ENCODE measurements around the gene CFAP73. TPM values are rescaled to one million over a fixed set of nuclear protein-coding genes. Genes with fewer than 3 reads are reported as not detected.
"Not testable (repeated sequence)": the region's sequence is repeated elsewhere in the genome, so short reads cannot be mapped to it uniquely, and the experiment has no call there.

The CFAP73 gene
- total RNA-seq, 2 experiments from 2014 or later = 0.16 to 1.0 TPM

DNA sequence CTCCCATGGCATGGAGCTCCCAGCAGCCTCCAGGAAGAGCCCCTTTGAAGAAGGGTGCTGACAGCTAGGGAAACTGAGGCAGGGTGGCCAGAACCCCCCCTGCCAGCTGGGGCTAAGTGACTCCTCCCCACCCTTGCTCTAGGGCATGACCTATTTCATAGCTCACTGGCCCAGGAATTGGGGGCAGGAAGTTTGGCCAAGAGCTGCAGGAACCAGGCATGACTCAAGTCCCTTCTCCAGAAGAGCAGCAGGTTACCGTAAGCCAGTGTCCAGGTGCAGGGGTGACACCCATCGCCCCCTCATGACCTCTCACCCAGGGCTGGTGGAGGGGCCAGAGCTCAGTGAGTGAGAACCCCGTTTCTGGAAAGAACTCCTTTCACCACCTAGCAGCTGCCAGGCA lies 15.9 kb upstream of the CFAP73 start:
- Mint-ChIP-seq H3K9me3 (no peaks in the 10 kb centered on the region), H3K36me3 (no peaks in the 10 kb centered on the region), H3K27me3 (peaks cover 19% of the 10 kb centered on the region), H3K4me3 (no peak overlapping the region), H3K4me1 (peaks cover 19% of the 10 kb centered on the region), H3K27ac (no peak overlapping the region)
- DNase-seq = no peak

DNA sequence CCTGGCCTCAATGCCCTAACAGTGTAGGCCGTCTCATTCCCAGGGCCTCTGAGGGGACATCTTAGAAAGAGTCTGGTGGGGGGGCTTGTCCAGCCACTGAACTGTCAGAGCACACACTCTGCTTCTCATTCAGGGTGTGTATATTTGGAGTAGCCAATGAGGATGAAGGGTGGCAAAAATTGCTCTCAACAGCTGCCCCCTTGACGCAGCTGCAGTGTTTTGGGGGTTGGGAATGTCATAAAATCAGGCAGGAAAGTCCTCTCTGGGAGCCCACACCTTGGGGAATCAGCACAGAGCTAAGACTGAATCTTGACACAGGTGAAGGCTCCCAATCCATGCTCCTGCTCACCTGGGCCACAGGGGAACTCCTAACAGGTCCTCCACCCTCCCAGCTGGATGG lies 15.5 kb upstream of the CFAP73 start:
- H3K36me3 Mint-ChIP-seq = no peaks in the 10 kb centered on the region
- H3K27ac Mint-ChIP-seq = no peak overlapping the region
- DNase-seq = no peak
- peaks cover 19% of the 10 kb centered on the region for H3K27me3 Mint-ChIP-seq
- H3K4me1 Mint-ChIP-seq = peaks cover 19% of the 10 kb centered on the region
- H3K4me3 Mint-ChIP-seq = no peak overlapping the region
- H3K9me3 Mint-ChIP-seq = no peaks in the 10 kb centered on the region

DNA sequence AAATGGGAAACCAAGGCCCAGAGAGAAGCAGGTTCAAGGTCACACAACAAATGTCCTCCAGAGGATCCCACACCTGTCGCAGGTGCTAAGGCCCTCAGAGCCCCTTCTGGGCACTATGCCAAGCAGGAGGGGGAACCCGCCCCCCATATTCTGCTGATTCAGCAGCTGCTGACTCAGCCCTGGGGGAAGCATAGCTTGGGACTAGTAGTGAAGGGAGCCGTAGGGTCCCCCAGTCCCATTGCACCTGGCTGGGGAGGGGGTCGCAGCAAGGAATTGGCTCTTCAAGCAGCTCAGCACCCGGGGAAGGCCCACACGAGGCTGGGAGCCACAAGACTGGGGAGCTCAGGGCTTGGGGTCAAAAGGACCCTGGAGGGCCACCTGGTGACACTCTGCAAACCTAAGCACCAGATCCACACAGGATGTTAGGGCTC lies 15.0 kb upstream of the CFAP73 start:
- H3K36me3 Mint-ChIP-seq = no peaks in the 10 kb centered on the region
- no peak for DNase-seq
- peaks cover 19% of the 10 kb centered on the region for H3K27me3 Mint-ChIP-seq
- peak overlapping the region; percentile 72 for H3K4me3 Mint-ChIP-seq
- H3K9me3 Mint-ChIP-seq = no peaks in the 10 kb centered on the region
- no peak overlapping the region for H3K27ac Mint-ChIP-seq
- peaks cover 18% of the 10 kb centered on the region for H3K4me1 Mint-ChIP-seq

DNA sequence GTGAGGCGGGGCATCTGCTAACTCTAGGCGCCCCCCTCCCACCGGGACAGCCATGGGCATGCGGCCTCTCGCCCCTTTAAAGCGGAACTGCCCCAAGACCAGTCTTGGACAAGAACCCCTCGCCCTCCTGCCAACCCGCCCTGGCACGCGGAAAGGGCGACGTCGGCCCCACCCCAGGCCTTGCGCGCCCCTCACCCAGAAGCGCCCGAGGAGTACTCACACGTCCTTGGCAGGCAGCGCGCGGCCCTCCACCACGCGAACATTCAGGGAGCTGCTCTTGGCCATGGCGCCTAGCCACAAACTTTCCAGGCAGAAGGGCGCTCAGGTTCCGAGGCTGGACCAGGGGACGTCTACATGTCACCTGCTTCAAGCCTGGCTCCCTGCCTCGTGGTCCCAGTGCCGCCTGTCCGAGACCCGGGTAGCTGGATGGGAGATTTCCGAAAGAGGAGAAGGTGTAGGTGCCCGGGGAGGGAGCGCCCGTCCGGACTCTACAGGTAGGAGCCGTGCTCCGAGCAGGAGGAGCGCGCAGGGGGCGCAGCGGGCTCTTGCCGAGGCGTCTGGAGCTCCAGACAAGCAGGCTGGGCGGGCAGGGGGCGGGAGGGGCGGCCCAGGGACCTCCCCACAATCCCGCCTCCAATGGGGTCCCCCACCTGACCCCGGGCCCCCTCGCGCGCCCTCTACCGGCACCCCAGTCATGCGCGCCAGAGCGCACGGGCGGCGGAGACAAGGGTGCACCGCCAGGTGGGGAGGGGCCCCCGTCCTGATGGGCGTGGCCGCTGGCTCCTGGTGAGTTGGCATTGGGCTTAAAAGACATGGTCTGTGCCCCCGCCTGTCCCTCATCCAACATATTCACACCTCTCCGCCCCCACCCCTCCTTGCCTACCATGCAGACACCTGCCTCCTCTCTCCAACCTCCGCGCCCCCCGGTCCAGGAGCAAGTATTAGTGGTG lies 14.1 kb upstream of the CFAP73 start, which contains the start of gene RASAL1:
Gene RASAL1, minus strand, starts transcription at position 584 of the 950 bp plus-strand sequence. Its CDS starts 299 bp downstream, at position 285.
- H3K27me3 Mint-ChIP-seq = peaks cover 19% of the 10 kb centered on the region
- H3K9me3 Mint-ChIP-seq = no peaks in the 10 kb centered on the region
- H3K27ac Mint-ChIP-seq = peak within 1 kb of the TSS; percentile 77
- DNase-seq = peak; percentile 88
- no peaks in the 10 kb centered on the region for H3K36me3 Mint-ChIP-seq
- H3K4me1 Mint-ChIP-seq = peaks cover 16% of the 10 kb centered on the region
- H3K4me3 Mint-ChIP-seq = peak within 1 kb of the TSS; percentile 72

DNA sequence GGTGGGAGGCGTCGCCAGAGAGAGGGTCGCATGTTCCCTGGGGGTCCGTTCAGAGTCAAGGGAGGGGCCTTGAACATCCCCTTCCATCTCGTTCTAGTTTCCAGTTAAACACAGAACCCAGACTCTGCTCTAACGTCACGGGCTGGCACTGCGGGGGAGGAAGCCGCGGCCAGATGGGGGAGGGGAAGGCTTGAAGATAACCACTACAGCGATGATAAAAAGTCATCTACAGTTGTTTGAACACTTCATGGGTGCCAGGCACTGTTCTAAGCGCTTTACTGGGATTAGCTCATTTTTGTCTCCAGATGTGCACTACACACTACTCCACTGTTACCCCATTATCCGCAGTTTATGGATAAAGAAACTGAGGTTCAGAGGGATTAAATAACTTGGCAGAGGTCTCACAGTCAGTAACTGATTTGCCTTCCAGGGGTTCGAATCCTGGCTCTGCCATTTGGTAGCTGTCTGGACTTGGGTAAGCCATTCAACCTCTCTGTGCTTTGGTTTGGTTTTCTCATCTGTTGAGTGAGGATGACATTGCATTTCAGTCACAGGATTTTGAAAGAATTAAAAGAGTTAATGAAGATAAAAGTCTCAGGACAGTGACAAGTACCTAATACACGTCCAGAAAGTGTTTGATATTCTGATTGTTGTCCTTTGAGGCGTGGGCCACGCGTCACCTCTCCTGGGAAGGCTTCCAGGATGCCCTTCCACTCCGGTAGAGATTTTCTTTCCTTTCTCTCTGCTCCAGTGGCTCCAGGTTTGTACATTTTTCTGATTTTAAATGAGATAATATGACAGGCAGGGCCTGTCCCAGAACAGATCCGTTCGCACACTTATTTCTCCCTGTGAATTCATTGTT lies 13.2 kb upstream of the CFAP73 start:
- H3K9me3 Mint-ChIP-seq = no peaks in the 10 kb centered on the region
- peaks cover 19% of the 10 kb centered on the region for H3K27me3 Mint-ChIP-seq
- H3K36me3 Mint-ChIP-seq = no peaks in the 10 kb centered on the region
- peaks cover 16% of the 10 kb centered on the region for H3K4me1 Mint-ChIP-seq
- peak overlapping the region; percentile 69 for H3K4me3 Mint-ChIP-seq
- H3K27ac Mint-ChIP-seq = peak overlapping the region; percentile 77
- DNase-seq = peak; percentile 64

DNA sequence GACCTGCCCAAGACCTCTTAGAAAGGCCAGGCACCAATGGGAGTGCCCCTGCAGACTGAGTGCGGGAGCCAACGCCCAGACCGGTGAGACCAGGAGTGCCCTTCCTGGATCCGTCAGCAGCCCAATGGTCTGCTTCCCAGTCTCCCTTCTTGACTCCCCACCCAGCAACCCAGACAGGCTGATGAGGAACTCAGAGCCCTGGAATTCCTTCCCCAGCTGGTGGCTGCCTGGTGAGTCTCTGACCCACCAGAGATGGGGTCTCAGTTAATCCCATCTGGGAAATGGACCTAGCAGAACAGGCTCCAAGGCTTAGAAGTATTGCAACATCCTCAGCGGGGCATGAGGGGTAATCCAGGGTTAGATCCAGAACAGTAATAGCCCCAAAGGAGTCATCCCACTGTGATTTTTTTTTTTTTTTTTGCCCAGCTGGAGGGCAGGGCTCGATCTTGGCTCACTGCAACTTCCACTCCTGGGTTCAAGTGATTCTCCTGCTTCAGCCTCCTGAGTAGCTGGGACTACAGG lies 12.5 kb upstream of the CFAP73 start:
- H3K27me3 Mint-ChIP-seq = peaks cover 19% of the 10 kb centered on the region
- H3K4me1 Mint-ChIP-seq = peaks cover 20% of the 10 kb centered on the region
- DNase-seq = no peak
- H3K9me3 Mint-ChIP-seq = no peaks in the 10 kb centered on the region
- H3K27ac Mint-ChIP-seq = no peak overlapping the region
- no peak overlapping the region for H3K4me3 Mint-ChIP-seq
- no peaks in the 10 kb centered on the region for H3K36me3 Mint-ChIP-seq

DNA sequence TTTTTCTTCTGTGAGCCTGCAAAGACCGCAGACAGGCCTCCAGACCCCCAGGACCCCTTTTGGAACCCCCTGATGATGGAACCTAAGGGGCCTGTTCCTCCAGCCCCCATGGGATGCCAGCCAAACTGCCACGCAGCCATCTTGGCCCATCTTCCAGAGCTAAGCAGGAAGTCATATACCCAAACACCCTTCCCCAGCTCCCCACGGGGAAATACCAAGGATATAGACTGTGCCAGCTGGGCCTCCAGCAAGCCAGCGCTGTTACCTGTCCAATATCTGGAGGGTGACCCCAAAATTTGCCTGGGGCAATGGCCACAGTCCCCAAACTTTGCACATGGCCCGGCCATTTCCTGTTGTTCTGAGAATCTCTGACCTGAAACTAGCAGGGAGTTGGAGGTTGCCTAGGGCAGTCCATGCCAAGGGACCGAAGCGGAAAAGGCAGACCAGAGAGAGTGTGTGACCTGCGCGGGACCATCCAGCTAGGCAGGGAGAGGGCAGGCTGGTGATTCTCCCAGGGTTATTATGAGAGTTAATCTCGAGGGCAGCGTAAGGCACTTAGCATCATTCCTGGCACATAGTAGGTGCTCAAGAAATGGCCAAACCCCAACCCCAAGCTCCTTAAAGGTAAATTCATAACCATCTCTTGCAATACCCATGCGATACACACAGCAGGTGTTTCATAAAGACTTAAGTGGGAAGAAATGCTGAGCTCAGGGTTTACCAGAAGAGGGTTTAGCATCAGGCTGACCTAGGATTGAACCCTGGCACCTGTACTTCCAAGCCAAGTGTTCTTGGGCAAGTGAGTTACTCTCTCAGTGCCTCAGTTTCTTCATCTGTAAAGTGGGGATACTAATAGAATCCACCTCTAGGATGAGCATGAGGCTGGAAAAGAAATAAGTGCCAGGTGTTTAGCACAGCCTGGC lies 11.4 kb upstream of the CFAP73 start:
- no peak overlapping the region for H3K27ac Mint-ChIP-seq
- H3K36me3 Mint-ChIP-seq = no peaks in the 10 kb centered on the region
- DNase-seq = no peak
- H3K9me3 Mint-ChIP-seq = no peaks in the 10 kb centered on the region
- H3K4me1 Mint-ChIP-seq = peaks cover 23% of the 10 kb centered on the region
- peaks cover 19% of the 10 kb centered on the region for H3K27me3 Mint-ChIP-seq
- H3K4me3 Mint-ChIP-seq = no peak overlapping the region

DNA sequence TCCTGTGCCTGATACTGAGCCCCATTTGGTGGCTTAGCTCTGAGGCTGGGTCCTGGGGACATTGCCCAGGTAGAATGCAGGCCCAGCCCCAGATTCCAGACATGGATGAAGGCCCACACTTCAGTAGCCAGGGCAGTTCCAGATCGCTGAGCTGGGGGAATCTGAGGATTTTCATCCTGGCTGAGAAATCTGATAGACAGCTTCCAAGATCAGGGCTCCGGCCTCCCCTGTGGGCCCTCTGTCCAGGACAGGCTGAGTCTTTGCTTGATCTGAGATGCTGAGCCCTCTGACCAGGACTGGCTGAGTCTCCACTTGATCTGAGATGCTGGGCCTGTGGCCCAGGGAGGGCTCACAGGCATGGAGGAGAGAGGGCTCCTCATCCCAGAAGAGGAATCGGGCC lies 10.7 kb upstream of the CFAP73 start:
- Mint-ChIP-seq H3K9me3 (no peaks in the 10 kb centered on the region), H3K4me3 (no peak overlapping the region), H3K27ac (no peak overlapping the region), H3K27me3 (peaks cover 19% of the 10 kb centered on the region), H3K36me3 (no peaks in the 10 kb centered on the region), H3K4me1 (peaks cover 23% of the 10 kb centered on the region)
- no peak for DNase-seq

DNA sequence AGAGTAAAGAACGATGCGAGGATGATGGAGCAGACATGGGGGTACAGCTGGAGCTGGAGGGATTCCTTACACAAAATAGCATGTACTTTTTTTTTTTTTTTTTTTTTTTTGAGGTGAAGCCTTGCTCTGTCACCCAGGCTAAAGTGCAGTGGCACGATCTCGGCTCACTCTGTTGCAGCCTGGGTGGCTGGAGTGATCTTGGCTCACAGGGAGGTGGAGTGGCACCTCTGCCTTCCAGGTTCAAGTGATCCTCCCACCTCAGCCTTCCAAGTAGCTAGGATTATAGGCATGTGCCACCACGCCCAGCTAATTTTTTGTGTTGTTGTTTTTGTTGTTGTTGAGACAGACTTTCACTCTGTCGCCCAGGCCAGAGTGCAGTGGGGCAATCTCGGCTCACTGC lies 8.8 kb upstream of the CFAP73 start:
- Mint-ChIP-seq H3K4me1 (peaks cover 18% of the 10 kb centered on the region), H3K4me3 (no peak overlapping the region), H3K27me3 (peaks cover 15% of the 10 kb centered on the region), H3K27ac (no peak overlapping the region), H3K36me3 (no peaks in the 10 kb centered on the region), H3K9me3 (no peaks in the 10 kb centered on the region)
- no peak for DNase-seq

DNA sequence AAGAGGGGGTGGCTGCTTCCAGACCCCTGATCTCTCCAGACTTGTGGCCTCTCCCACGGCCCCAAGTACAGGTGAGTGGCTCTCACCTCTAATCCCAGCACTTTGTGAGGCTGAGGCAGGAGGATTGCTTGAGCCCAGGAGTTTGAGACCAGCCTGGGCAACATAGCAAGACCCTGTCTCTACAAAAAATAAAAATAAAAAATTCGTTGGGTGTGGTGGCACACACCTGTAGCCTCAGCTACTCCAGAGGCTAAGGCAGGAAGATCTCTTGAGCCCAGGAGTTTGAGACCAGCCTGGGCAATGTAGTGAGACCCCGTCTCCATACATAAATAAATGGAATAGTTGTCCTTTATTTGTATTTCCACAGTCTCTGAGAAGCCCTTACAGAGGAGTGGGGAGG lies 7.8 kb upstream of the CFAP73 start:
- H3K27me3 Mint-ChIP-seq, H3K4me3 Mint-ChIP-seq, H3K9me3 Mint-ChIP-seq, H3K36me3 Mint-ChIP-seq, DNase-seq, H3K4me1 Mint-ChIP-seq: not testable (repeated sequence)
- peak overlapping the region; percentile 70 for H3K27ac Mint-ChIP-seq

DNA sequence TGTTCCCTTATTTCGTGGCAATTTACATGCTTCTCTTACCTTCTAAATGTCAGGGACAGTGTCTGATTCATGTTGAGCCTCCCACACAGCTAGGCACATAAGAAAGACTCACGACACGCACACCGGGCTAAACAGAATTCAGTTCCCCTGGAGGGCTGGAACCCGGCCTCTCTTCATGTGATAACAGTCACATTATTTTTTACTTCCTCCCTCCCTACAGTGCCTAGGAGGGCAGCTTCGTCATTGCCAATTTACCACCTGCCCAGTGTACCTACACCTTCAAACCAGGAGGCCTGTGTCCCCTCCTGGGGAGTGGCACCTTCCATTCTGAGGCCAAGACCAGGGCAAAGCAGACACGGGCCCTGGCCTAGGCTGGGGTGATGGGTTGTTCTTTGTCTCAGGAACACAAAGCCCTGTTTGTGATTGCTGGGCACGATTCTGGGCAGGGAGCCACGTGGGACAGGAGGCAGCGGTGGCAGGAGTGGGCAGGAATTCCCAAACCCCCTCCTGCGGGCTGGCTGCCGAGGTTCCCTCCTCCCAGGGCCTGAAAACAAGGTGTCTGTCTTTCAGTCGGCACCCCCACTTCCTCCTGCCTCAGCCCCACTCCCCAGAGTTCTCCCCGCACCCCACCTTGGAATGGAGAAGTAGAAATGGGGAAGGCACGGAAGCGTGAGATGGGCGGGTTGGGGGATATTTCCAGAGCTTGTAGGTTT lies 7.2 kb upstream of the CFAP73 start:
- no peaks in the 10 kb centered on the region for H3K9me3 Mint-ChIP-seq
- no peaks in the 10 kb centered on the region for H3K36me3 Mint-ChIP-seq
- H3K4me1 Mint-ChIP-seq = peaks cover 6% of the 10 kb centered on the region
- H3K27me3 Mint-ChIP-seq = no peaks in the 10 kb centered on the region
- peak overlapping the region; percentile 70 for H3K27ac Mint-ChIP-seq
- H3K4me3 Mint-ChIP-seq = no peak overlapping the region
- DNase-seq = no peak

DNA sequence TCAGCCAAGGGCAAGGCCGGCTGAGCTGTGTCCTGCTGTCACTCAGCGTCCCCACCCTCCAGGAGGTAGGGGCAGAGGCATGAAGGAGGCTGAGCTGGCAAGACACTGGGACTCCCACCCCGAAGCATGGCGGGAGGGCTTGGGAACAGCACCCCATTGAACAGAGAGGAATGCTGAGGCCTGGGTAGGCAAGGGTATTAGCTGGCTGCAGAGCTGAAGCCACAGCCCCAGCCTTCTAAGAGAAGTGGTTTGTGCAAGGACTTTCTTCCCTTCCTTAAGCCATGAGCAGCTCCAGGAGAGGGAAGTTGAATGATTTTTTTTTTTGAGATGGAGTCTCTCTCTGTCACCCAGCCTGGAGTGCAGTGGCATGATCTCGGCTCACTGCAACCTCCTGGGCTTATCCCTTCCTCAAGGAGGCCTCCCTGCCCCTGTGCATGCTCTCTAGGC lies 6.6 kb upstream of the CFAP73 start:
- Mint-ChIP-seq H3K9me3 (no peaks in the 10 kb centered on the region), H3K27ac (no peak overlapping the region), H3K4me3 (no peak overlapping the region), H3K4me1 (peaks cover 6% of the 10 kb centered on the region), H3K27me3 (no peaks in the 10 kb centered on the region), H3K36me3 (no peaks in the 10 kb centered on the region)
- no peak for DNase-seq

DNA sequence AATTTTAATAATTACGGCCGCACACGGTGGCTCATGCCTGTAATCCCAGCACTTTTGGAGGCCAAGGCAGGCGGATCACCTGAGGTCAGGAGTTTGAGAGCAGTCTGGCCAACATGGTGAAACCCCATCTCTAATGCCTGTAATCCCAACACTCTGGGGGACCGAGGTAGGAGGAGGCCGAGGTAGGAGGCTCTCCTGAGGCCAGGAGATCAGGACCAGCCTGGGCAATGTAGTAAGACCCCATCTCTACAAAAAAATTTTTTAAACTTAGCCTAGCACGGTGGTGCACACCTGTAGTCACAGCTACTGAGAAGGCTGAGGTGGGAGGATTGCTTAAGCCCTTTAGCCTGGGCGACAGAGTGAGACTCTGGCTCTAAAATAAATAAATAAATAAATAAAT lies 5.6 kb upstream of the CFAP73 start:
- H3K9me3 Mint-ChIP-seq = no peaks in the 10 kb centered on the region
- H3K27me3 Mint-ChIP-seq = no peaks in the 10 kb centered on the region
- no peak overlapping the region for H3K4me3 Mint-ChIP-seq
- peaks cover 6% of the 10 kb centered on the region for H3K4me1 Mint-ChIP-seq
- no peak overlapping the region for H3K27ac Mint-ChIP-seq
- DNase-seq = no peak
- H3K36me3 Mint-ChIP-seq = no peaks in the 10 kb centered on the region

DNA sequence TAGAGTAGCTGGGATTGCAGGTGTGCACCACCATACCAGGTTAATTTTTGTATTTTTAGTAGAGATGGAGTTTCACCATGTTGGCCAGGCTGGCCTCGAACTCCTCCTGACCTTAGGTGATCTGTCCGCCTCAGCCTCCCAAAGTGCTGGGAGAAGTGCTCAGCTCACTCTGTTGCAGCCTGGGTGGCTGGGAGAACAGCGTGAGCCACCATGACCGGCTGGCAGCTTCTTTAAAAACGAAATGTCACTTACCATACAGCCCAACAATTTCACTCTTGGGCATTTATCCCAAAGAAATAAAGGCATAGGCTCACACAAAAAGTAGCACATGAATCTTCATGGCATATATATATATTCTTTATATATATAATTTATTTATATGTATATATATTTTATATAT lies 4.7 kb upstream of the CFAP73 start:
- no peak for DNase-seq
- Mint-ChIP-seq H3K27ac (no peak overlapping the region), H3K4me3 (no peak overlapping the region), H3K27me3 (no peaks in the 10 kb centered on the region), H3K4me1 (peaks cover 6% of the 10 kb centered on the region), H3K9me3 (no peaks in the 10 kb centered on the region), H3K36me3 (no peaks in the 10 kb centered on the region)
